Measurements from ENCODE around the gene CREB3L2. TPM values are rescaled to one million over a fixed set of nuclear protein-coding genes. Genes with fewer than 3 reads are reported as not detected.

CREB3L2 gene
- total and polyA plus RNA-seq, 2 of the 13 experiments (the other 11 are each of a cell fraction or from before 2014, with no cell fraction given) = 22.1 to 41.1 TPM

DNA sequence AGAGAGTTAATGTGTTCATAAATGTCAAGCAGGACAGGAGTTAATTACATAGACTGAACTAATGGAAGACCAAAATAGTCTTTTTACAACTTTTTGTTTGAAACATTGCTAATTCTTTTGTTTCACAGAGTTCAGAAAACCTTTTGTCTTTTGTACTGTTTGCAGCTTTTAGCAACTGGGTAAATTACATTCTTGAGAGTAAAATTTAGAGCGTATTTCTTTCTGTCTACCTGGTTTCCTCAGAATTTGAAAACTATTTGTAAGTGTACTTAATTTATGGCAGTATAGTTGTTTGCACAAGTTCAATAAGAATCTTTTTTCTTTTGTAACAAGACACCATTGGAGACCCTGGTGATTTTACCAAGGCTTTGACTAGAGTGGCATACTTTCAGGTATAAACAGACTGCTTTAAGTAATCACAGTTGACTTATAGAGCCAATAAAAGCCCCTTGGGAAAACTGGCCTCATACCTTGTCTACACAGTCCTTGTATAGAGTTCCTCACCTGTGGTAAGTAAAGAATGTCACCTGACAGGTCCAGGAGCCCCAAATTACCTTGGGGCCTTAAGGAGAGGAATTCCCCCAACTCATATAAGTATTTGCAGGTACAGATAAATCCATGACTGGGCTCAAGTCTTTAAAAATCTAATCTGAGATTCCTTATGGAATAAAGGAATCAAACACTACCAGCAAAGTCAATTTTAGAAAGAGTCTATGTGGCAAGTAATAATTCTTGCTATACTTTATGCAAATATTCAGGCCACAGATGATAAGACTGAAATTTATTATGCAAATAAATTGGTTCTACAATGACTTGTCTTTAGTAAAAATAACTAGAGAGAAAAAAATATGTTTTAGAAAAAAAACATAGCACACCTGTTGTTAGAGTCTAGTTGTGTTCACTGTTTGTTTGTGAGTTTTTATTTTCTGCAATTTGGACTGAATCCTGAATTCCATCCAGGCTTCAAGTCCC is 23.6 kb upstream of the CREB3L2 start:
- TF ChIP-seq RBM22 (optimal IDR thresholded peaks at IDR 0.05; ENCODE audit: low read length) = no peak
- TF ChIP-seq KAT7 (CRISPR knock-in tag; IDR thresholded peaks at IDR 0.05; ENCODE audit: borderline replicate concordance) = no peak
- no peak for TF ChIP-seq SIN3B (IDR thresholded peaks at IDR 0.05; ENCODE audit: low read length)
- no peak for TF ChIP-seq NFIB (CRISPR knock-in tag; IDR thresholded peaks at IDR 0.05; ENCODE audit: borderline replicate concordance)
- TF ChIP-seq, protein P1, sequence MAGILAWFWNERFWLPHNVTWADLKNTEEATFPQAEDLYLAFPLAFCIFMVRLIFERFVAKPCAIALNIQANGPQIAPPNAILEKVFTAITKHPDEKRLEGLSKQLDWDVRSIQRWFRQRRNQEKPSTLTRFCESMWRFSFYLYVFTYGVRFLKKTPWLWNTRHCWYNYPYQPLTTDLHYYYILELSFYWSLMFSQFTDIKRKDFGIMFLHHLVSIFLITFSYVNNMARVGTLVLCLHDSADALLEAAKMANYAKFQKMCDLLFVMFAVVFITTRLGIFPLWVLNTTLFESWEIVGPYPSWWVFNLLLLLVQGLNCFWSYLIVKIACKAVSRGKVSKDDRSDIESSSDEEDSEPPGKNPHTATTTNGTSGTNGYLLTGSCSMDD (CRISPR knock-in tag; IDR thresholded peaks at IDR 0.05) = no peak
- TF ChIP-seq POLR2A (IDR thresholded peaks at IDR 0.05; ENCODE audit: insufficient read depth in 1 of 2, low read depth in 2 of 2, low read length in 2 of 2) = no peak
- TF ChIP-seq ZFP62 (CRISPR knock-in tag; IDR thresholded peaks at IDR 0.05) = no peak
- TF ChIP-seq NCOA5 (CRISPR knock-in tag; IDR thresholded peaks at IDR 0.05) = no peak
- Histone ChIP-seq H2AFZ (ENCODE audit: low read length) (no peak overlapping the region), H4K20me1 (ENCODE audit: insufficient read depth, low read length) (no peaks in the 10 kb centered on the region), H3K4me2 (ENCODE audit: low read depth, low read length) (no peak overlapping the region), H3K79me2 (ENCODE audit: insufficient read depth, low read length) (no peaks in the 10 kb centered on the region), H3K27me3 (ENCODE audit: control insufficient read depth in 1 of 2, insufficient read depth in 2 of 2, low read length in 2 of 2) (no peaks in the 10 kb centered on the region), H3K9me3 (ENCODE audit: low read length) (no peaks in the 10 kb centered on the region), H3K27ac (ENCODE audit: extremely low read length, insufficient read depth, low read length) (no peak overlapping the region), H3K9ac (ENCODE audit: insufficient read depth, low read depth, low read length) (no peak overlapping the region), H3K36me3 (replicated peaks in 1 of 2; ENCODE audit: control insufficient read depth in 1 of 2, insufficient read depth in 2 of 2, low read length in 2 of 2) (no peaks in the 10 kb centered on the region), H3K4me1 (ENCODE audit: insufficient read depth, low read length) (peaks cover 9% of the 10 kb centered on the region), H3K4me3 (replicated peaks in 1 of 3; ENCODE audit: insufficient read depth in 1 of 3, low read depth in 2 of 3, low read length in 3 of 3) (no peak overlapping the region)
- ATAC-seq = no peak
- no peak for DNase-seq (ENCODE audit: low spot score)
- in situ Hi-C loops (cut with HindIII; ENCODE audit: extremely low pct_ligation_motif_present, low pct_unique_long_range_greater_than_20kb) = no loop called here
- FAIRE-seq = no peak
- CTCF ChIA-PET (ENCODE audit: low intra/inter-chr PET ratio, low total read pairs) = no interaction called here
- intact Hi-C loops (cut with micrococcal nuclease; ENCODE audit: unreplicated experiment) = no loop called here
- WGBS (ENCODE audit: low lambda C conversion rate) = 95% methylated on average over 1 of the region's 1 CpG
- POLR2A ChIA-PET = no interaction called here
- no TSS peak for BruUV-seq (replicated peaks)
